ENCODE measurements around the gene CACNA1F.

The CACNA1F gene

DNA sequence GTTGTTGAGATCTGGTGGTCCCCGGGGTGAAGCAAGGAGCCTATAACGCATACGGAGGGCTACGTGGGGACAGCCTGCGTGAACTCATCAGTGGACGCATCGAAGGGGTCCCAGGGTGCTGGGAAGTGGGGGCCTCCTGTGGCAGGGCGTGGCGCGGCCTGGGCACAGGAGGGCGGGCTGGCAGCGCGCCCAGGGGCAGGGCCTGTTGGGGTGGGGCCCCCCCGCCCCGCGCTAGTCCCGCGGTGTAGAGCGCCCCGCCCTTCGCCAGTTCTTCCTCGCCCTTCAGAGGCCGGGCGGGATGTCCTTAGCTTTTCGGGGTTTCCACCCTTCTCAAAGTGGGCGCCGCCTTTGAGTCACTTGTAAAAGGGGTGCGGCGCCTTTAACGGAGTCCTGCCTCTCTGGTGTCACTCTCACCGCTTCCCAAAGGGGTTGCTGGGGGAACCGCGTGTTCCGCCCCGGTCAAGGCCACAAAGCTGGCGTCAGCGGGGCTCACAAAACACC lies 60.8 kb downstream of the CACNA1F start:
- DNase-seq: no peak

DNA sequence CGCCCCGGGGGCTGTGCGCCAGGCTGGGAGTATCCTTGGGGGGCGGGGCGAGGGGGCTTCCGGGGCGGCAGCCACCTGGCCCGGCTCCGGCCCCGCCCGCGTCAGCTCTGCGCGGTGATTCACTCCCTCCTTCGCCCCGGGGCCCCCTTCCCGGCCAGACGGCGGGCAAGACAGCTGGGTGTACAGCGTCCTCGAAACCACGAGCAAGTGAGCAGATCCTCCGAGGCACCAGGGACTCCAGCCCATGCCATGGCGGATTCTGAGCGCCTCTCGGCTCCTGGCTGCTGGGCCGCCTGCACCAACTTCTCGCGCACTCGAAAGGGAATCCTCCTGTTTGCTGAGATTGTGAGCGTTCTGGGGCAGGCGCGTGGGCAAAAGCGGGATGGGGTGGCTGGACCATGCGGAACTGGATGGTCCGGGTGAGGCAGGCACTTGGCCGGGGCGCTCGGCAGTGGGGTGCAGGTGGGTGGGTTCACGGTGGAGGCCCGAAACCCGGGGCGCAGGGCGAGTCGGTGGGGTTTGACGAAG lies 61.3 kb downstream of the CACNA1F start, which contains the start of gene PLP2:
Gene PLP2, plus strand, starts transcription at position 147 of the 528 bp plus-strand sequence. Its CDS starts 103 bp downstream, at position 250.
- DNase-seq: no peak

DNA sequence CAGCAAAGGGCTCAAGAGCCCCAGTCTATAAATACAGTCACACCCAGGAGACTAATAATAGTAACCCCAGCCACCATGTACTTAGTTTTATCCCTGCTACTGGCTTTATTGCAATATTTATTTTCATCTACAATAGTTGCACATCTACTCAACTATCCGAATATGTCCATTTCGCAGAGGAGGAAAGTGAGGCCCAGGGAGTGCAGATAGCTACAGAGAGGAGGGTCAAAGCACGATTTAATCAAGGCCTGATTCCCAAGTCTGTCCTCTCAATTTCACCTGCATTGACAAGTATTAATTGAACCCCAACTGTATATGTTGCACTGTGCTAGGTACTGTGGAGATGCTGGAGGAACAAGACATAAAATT lies 65.4 kb downstream of the CACNA1F start:
- DNase-seq: no peak

DNA sequence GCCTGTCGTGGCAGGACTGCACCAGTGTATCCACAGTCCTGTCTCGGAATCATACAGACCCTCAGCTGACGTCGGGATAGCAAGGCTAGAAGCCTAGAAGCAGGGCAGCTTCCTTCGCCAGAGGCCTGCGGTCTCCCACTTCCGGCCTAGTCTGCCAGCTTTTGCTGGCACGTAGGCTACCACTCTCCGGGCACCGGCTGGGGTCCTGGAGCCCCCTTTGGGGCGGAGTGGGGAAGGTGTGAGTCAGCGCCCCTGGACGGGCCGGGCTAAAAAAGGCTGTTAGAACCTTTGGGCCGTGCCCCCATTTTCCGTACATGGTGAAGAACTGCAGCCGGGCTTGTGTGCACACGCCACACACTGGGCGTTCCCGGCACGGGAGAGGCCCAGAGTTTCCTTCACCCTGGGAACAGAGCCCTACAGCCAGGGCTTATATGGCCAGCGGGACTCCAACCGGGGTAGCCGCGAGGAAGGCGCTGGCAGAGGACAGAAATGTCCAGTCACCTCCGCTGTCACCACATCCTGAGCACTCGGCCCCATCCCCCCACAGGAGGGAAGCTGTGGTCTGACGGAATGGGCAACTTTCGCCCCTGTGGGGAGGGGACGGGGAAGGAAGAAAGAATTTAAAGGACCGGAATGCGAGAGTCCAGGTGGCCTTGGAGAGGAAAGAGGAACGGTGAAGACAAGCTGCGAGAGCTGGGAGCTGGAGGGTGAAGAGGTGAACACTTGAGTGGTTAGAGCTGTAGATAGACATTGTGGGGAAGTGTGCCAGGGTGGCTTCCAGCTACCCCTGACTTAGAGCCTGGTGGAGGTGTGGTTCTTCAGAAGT lies 66.0 kb downstream of the CACNA1F start:
- DNase-seq: no peak

DNA sequence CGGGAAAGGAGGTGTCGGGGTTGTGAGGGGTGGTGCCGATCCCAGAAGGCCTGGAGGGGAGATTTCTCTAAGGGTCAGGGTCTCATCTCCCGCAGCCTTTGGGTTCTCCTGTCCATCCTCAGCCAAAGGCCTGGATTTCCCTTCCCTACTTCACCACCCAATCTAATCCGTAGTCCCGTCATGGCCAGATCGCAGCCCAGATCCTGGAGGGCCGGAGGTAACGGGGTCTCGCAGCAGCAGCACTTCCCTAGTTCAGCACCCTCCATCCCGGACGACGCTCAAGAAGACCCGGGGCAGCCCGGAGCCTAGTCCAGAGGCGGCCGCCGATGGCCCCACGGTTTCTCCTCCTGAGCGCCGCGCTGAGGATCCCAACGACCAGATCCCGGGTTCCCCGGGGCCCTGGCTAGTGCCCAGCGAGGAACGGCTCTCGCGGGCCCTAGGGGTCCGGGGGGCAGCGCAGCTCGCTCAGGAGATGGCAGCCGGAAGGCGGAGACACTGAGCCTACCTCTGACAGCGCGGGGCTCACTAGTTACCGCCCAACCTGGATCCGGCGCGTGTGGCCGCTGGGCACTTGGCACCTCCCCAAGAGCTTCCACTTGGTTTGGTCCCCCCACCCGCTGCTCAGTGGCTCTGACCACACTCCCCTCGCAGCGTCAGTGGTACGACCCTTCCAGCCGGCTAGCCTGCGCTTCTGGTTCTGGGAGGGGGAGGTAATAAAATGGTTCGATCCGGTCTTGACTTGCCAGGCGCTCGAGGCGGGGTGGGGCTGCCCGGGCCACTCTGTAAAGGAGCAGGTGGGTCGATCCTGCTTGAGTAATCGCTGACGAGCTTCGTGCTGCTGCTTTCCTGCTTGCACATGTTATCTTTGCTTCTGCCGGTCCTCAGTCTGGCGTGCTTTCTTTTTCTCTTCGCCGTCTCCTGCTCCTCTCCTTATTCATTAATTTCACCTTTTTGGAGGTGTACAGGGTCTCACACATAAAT lies 66.9 kb downstream of the CACNA1F start:
- peak; percentile 44 for DNase-seq

DNA sequence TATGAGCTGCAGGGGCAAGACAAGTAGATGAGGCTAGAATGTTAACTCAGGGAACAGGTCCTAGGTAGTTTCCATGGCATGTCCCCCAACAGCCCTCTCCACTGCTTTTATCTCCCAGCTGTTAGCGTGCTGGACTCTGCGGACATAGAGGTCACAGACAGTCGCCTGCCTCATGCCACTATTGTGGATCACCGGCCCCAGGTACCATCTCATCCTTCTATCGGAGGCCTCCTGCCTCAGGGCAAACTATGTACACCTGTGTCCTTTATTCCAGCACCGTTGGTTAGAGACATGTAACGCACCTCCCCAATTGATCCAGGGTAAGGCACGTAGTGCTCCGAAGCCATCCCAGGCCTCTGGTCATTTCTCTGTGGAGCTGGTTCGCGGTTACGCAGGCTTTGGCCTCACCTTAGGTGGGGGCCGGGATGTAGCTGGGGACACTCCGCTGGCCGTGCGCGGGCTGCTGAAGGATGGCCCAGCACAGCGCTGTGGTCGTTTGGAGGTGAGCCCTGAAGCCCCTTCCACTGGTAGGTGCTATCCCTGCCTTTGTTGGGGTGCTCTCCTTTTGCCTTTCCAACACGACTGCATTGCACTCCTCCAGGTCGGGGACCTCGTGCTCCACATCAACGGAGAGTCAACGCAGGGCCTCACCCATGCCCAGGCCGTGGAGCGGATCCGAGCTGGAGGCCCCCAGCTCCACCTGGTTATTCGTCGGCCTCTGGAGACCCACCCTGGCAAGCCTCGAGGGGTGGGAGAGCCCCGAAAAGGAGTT lies 68.4 kb downstream of the CACNA1F start:
- no peak for DNase-seq

DNA sequence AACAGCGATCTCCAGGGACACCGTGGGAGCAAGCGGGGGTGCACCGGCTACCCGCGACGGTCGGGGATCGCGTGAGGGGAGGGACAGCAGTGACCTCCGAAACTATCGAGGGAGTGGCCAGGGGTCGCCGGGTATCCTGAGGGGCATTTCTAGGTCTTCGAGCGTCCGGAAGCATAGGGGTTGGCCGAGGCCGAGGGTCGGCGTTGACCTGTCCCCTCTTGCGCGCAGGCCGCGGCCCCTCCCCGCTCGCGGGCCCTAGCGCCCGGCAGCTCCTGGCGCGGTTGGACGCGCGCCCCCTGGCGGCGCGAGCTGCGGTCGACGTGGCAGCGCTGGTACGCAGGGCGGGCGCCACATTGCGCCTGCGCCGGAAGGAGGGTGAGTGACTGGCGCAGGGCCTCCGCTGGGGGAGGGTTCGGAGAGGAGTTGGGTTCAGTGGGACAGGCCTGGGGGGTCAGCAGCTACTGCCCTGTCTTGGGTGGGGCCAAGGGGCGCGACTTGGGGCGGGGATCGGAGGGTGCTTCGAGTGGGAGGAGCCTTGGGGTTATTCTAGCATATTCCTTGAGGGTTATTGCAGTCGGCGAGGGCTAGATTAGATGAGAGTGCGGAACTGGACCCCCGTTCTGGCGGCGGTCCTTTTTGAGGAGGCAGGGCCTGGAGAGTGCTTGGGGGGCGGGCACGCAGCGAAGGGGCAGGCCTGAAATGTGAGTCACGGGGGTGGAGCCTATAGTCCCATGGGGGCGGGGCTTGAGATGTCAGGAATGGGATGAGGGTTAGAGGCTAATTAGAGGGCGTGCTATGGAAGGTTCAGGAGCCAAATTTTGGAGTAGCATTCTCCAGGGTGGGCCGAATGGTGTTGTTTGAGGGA lies 69.4 kb downstream of the CACNA1F start:
- DNase-seq: peak; percentile 39

DNA sequence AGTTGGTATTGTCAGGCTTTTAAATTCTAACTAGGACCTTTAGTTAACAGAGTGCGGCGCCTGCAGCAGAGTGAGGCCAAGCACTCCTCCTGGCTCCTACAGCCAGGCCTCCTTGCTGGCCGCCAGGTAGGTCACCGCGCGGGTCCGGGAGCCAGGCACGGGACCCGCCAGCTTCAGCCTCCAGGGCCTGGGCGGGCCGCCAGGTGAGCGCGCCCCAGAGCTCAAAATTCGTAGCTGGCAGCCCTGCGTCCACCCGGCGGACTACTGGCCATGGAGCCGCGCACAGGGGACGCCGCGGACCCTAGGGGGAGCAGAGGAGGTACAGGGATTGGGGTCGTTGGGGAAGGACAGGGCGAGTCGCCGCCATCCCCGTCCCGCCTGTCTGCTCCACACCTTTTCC lies 70.5 kb downstream of the CACNA1F start, which contains the start of gene MAGIX:
Gene MAGIX, plus strand, starts transcription at position 139 of the 400 bp plus-strand sequence. Its CDS starts 132 bp downstream, at position 271.
- DNase-seq: no peak

DNA sequence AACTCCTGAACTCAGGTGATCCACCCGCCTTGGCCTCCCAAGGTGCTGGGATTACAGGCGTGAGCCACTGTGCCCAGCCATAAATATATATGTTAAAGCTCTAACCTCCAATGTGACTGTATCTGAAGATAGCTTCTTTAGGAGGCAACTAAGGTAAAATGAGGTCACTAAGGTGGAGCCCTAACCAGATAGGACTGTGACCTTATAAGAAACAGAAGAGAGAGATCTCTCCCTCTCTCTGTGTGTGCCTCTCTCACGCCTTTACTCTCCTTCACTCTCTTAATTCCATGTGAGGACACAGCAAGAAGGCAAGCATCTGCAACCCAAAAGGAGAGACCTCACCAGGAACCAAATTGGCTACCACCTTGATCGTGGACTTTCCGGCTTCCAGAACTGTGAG lies 71.5 kb downstream of the CACNA1F start:
- no peak for DNase-seq

DNA sequence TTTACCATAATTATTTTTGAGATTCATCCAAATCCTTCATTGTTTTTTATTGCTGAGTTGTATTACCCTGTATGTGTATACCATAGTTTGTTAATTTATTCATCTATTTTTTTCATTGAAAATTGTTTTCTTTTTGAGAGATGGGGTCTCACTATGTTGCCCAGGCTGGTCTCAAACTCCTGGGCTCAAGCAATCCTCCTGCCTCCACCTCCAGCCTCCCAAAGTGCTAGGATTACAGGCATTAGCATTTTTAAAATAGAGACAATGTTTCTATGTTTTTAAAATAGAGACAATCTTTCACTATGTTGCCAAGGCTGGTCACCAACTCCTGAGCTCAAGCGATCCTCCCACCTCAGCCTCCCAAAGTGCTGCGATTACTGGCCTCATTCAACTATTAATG lies 72.2 kb downstream of the CACNA1F start:
- DNase-seq: no peak

DNA sequence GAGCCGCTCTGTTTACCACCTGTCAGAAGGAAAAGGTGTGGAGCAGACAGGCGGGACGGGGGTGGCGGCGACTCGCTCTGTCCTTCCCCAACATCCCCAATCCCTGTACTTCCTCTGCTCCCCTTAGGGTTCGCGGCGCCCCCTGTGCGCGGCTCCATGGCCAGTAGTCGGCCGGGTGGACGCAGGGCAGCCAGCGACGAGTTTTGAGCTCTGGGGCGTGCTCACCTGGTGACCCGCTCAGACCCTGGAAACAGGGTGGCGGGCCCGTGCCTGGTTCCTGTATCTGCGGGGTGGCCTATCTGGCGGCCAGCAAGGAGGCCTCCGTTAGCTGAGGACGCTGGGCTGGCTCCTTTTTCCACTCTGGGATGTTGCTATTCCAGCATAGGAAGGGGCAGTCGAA lies 75.9 kb downstream of the CACNA1F start:
- DNase-seq: no peak

DNA sequence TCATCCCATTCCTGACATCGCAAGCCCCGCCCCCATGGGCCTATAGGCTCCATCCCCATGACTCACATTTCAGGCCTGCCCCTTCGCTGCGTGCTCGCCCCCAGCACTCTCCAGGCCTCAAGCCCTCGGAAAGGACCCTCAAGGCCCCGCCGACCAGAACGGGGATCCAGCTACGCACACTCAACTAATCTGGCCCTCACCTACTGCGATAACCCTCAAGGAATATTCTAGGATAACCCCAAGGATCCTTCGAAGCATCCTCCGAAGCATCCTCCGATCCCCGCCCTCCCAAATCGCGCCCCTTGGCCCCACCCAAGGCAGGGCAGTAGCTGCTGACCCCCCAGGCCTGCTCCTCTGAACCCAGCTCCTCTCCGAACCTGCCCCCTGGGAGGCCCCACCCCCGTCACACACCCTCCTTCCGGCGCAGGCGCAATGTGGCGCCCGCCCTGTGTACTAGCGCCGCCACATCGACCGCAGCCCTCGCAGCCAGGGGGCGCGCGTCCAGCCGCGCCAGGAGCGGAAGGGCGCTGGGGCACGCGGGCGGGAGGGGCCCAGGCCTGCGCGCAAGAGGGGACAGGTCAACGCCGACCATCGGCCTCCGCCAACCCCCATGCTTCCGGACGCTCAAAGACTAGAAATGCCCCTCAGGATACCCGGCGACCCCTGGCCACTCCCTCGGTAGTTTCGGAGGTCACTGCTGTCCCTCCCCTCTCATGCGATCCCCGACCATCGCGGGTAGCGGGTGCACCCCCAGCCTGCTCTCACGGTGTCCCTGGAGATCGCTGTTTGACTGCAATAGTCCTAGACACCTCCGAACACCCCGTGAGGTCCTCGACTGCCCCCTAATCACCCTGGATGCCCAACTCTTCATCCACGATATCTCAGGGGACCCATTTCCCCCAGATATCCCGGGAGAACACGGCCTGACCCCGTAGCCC lies 77.0 kb downstream of the CACNA1F start:
- peak; percentile 28 for DNase-seq

DNA sequence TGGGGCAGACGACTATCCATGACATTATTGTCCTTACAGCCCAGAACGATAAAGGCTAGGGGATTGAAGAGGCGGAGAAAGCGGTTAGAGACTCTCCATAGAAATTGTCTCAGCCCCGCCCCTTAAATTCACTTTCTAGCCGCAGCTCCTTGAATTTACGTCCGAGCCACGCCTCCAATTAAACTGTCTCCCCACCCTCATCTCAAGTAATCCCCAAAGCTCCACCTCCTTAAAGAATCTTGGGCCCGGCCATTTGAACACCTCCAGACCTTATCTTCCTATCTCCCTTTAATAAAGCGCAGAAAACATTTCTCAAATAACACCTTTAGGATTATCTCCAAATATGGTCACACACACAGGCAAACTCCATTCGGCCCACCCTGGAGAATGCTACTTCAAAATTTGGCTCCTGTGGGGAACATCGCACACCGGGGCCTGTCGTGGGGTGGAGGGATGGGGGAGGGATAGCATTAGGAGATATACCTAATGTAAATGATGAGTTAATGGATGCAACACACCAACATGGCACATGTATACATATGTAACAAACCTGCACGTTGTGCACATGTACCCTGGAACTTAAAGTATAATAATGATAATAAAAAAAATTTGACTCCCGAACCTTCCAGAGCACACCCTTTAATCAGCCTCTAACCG lies 77.8 kb downstream of the CACNA1F start:
- no peak for DNase-seq

All from DMS 273 treated with DMSO at 0.1 percent for 48 hours (cell line).